NCI-H146 (cell line): ENCODE data around the gene CLC.
A peak's percentile ranks its signal among the peaks of the same experiment; 100 is the strongest.
"Not testable (repeated sequence)": the region's sequence is repeated elsewhere in the genome, so short reads cannot be mapped to it uniquely, and the experiment has no call there.

Experiments used
- DNase-seq: peaks from one replicate; lab custom pipeline; 2025; lab: John Stamatoyannopoulos, UW

CLC gene

DNA sequence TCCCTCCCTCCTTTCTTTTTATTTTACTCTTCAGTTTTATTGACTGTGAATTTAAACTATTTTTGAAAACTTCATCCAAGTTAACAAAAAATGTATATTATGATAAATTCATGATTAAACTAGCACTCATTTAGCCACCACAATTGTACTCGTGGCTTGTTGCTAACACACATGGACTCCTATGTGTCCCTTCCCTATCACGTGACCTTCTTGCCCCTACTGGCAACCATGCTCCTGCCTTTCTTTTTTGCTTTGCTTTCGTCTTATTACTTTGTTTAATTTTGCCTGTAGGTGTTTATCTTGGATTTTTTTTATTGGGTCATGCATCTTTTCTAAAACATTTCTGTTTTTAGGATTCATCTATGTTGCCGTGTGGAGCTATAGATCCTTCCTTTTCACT, 8.2 kb downstream of the CLC start:
- DNase-seq: no peak

DNA sequence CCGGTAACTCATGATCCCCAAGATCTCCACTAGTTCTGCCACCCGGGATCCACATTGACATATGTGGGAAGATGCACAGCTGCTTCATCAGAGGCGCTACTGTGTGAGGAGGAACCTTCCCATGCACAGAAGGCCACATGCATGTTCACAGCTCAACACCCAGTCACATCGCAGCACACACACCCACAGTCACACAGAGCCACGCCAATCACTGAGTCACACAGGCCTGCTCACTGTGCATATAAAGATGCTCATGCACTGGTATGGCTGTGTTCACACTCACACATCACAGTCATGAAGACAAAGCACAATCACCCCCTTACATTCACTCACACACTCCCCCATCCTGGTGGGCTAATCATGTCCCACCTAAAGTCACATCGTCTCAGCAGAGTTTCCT, 9.8 kb downstream of the CLC start:
- DNase-seq: no peak

GRCh38 chr19:39727070-39727800, 10.6 kb downstream of the CLC start:
- no peak for DNase-seq

DNA sequence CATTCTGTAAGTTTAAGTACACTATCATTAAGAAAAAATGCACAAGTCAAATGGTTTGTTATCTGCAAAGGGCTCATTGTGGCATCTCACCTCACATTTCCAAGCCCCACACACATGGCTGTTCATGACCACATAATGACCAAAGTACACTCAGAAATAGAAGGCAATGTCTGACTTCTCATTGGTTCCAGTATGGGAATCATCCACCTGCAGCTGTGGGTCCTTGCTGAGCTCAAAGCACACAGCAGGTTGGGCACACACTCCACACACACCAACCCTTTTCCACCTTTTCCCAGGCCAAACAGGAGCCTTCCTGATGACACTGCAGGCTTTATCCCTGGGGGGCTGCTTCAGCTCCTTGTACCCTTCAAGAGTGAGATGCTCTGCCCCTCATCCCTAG, 11.8 kb downstream of the CLC start:
- no peak for DNase-seq

- not testable (repeated sequence) for DNase-seq
Measured at GRCh38 chr19:39720144-39720543, 17.7 kb downstream of the CLC start.

- DNase-seq: peak; percentile 52
Measured at GRCh38 chr19:39710333-39710890, 27.4 kb downstream of the CLC start.

DNA sequence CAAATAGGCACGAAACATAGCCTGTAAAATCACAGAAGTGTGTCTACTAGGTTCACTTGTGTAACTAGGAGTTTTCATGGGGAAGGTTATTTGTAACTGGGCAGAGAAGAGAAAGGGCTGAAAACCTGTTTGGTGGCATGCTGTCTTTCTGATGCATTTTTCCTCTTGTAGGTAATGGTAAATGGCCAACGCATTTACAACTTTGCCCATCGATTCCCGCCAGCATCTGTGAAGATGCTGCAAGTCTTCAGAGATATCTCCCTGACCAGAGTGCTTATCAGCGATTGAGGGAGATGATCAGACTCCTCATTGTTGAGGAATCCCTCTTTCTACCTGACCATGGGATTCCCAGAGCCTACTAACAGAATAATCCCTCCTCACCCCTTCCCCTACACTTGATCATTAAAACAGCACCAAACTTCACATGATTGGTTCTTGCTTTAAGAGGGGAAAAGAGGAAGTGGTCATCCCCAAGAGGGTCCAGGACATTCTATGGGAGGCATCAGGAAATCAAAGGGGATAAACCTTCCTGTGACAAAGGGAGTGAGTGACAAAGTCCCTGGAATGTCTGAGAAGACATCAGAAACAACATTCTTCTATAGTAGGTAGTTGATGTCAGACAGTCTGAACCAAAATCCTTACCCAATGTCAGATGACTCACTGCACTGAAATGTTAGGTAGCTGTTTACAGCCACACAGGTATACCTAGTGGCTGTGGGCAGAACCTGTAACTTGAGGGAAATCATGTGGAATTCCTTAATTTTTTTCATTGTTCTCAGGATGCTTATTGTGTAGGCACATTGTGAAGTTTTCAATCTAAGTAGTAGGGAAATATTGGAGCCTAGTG, 28.6 kb downstream of the CLC start:
- no peak for DNase-seq

- DNase-seq: no peak
Measured at GRCh38 chr19:39708594-39708993, 29.2 kb downstream of the CLC start.

GRCh38 chr19:39705578-39706188, 32.1 kb downstream of the CLC start:
- DNase-seq: no peak

- peak; percentile 94 for DNase-seq
Measured at GRCh38 chr19:39704181-39705044, 33.4 kb downstream of the CLC start, which contains the start of gene LGALS14. Gene LGALS14 (plus strand): TSS chr19:39704481. CDS start chr19:39704529, 48 bp downstream.

DNA sequence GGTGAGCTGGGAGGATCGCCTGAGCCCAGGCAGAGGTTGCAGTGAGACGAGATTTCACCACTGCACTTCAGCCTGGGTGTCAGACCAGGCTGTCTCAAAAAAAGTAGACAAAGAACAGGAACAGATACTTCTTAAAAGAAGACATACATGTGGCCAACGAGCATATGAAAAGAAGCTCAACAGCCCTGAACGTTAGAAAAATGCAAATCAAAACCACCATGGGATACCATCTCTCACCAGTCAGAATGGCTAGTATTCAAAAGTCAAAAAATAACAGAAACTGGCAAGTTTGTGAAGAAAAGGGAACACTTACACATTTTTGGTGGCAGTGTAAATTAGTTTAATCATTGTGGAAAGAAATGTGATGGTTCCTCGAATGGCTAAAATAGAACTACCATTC, 36.5 kb downstream of the CLC start:
- no peak for DNase-seq

GRCh38 chr19:39698535-39698934, 39.3 kb downstream of the CLC start:
- DNase-seq: no peak

- DNase-seq: no peak
Measured at GRCh38 chr19:39696387-39696786, 41.4 kb downstream of the CLC start.

DNA sequence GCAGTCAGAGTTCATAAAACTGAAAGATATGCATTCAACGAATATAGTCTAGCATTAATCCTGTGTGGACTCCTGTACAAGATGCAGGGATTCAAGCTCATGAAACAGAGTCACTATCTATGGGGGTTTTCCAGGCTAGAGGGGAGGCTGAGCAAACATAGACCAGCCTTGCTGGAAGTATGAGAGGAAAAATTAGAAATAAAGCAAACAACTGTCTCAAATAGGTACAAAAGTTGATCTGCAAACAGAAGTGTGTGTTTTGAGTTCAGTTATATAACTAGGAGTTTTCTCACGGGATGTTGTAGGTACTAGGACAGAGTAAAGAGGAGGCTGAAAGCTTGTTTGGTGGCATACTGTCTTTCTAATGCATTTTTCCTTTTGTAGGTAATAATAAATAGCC, 42.1 kb downstream of the CLC start:
- no peak for DNase-seq

- no peak for DNase-seq
Measured at GRCh38 chr19:39692822-39693221, 45.0 kb downstream of the CLC start.

GRCh38 chr19:39692166-39692565, 45.7 kb downstream of the CLC start:
- DNase-seq: peak; percentile 24

DNA sequence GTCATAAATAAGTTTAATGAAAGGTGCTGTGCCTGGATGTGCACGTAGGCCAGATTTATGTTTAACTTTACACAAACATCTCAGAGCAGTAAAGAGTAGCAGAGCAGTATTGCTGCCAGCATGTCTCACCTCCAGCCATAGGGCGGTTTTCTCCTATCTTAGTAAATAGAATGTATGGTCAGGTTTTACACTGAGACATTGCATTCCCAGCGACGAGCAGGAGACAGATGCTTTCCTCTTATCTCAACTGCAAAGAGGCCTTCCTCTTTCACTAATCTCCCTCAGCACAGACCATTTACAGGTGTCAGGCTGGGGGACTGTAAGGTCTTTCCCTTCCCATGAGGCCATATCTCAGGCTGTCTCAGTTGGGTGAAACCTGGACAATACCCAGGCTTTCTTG, 49.2 kb downstream of the CLC start:
- not testable (repeated sequence) for DNase-seq

DNA sequence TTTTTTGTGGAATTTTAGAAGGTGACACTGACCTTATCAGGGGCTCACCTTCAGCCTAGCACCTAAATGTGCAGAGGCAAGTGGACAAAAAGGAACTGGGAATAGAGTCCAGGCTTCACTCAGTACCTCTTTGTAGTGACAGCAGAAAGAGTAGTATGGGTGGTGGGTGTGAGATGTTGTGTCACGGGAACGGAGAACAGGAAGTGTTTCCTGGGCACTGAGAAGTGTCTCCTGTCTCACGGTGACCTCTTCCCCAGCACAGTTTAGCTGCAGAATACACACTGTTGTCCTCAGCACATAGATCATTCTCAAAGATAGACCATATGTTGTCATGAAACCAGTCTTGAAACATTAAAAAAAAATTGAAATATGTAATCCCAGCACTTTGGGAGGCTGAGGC, 51.1 kb downstream of the CLC start:
- no peak for DNase-seq

DNA sequence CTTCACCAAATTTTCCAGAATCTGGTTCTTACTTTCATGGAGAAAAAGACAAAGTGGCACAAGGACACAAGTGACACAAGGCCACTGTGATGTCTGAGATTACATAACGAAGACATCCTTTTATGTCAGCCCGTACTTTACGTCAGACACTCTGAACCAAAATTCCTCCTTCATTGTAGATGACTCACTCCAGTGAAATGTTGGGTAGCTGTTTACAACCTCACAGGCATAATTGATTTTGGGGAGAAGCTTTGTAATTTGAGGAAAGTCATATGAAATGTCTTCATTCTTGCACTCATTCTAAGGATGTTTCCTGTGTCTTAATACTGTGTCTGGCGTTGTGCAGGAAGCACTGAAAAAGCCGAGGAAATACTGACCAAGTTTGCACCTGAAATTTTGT, 53.6 kb downstream of the CLC start:
- no peak for DNase-seq

DNA sequence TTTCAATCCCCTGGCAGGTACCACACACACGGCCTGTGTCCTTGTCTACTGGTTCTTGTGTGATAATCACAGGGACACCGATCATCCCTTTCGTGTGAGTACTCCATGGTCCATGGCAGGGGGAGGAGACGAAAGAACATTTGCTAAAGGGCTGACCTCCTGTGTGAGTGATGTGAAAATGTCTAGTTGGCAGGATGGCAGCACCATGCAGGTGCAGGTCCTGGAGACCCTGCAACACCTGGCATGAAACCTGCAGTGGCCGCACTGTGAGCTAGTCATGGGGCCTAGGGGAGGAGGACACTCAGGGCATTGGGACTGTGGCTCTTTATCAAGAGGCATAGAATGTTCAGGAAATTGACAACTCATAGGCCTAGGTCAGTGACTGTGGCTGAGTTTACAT, 56.4 kb downstream of the CLC start:
- no peak for DNase-seq
